GM13977 (cell line): Measurements from ENCODE around the gene MSL2.
"Not testable (repeated sequence)": the region's sequence is repeated elsewhere in the genome, so short reads cannot be mapped to it uniquely, and the experiment has no call there.

ENCODE experiments used
- DNase-seq: peaks from one replicate; pipeline ENCODE4 v3.0.0; 2012; ENCODE audit warnings: low spot score
- in situ Hi-C: fragments of 300-500 bp; cut with MboI; formaldehyde crosslinking; loops from one replicate; pipeline ENCODE4 v1.12.0; 2022; ENCODE audit warnings: low sequenced_read_pairs, low pct_unique_long_range_greater_than_20kb, mixed read lengths, inconsistent platforms; ENCODE audit not compliant: unreplicated experiment
- TF ChIP-seq, protein P1 (sequence below): IDR thresholded peaks from 2 replicates; pipeline ENCODE4 v1.5.1; 2012; ENCODE audit warnings: mild to moderate bottlenecking, control low read depth; ENCODE audit not compliant: insufficient read depth; ENCODE audit errors: extremely low read depth, missing control alignments

The MSL2 gene

DNA sequence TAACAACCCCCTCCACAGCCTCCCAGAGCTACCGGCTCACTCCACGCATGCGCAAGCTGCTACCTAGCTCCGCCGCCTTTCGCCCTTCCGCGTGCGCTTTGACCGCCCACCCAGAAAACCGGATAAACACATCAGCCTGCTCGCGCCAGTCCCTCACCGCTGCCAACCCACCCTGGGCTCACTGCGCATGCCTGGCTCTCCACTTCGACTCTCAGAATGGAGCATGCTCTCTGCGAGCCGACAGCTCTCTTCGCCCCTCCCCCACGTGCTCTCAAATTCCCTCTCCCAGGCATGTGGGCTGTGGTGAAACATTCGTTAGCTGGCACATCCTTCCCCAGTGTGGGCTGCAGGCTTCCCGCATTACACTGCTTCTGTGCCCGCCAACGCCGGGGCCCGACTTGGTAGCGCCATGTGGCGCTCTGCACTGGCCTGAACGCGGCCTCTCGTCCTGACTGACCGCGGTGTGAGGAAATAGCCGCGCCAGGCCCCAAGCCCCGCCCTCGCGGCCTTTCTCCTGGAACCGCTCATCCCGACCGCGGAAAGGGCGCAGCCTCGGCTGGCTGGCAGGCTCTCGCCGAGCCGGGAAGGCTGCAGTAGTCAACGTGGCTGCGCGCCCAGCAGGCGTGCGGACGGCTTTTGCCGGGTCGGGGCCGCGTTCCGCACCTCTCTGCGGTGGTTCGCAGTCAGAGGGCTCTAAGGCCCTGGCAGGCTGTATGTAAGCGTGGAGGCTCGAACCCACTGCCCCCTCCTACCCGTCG lies 445 bp upstream of the MSL2 start:
- TF ChIP-seq, protein P1, sequence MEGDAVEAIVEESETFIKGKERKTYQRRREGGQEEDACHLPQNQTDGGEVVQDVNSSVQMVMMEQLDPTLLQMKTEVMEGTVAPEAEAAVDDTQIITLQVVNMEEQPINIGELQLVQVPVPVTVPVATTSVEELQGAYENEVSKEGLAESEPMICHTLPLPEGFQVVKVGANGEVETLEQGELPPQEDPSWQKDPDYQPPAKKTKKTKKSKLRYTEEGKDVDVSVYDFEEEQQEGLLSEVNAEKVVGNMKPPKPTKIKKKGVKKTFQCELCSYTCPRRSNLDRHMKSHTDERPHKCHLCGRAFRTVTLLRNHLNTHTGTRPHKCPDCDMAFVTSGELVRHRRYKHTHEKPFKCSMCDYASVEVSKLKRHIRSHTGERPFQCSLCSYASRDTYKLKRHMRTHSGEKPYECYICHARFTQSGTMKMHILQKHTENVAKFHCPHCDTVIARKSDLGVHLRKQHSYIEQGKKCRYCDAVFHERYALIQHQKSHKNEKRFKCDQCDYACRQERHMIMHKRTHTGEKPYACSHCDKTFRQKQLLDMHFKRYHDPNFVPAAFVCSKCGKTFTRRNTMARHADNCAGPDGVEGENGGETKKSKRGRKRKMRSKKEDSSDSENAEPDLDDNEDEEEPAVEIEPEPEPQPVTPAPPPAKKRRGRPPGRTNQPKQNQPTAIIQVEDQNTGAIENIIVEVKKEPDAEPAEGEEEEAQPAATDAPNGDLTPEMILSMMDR: no peak
- in situ Hi-C loops: no loop called here
- peak; percentile 98 for DNase-seq

DNA sequence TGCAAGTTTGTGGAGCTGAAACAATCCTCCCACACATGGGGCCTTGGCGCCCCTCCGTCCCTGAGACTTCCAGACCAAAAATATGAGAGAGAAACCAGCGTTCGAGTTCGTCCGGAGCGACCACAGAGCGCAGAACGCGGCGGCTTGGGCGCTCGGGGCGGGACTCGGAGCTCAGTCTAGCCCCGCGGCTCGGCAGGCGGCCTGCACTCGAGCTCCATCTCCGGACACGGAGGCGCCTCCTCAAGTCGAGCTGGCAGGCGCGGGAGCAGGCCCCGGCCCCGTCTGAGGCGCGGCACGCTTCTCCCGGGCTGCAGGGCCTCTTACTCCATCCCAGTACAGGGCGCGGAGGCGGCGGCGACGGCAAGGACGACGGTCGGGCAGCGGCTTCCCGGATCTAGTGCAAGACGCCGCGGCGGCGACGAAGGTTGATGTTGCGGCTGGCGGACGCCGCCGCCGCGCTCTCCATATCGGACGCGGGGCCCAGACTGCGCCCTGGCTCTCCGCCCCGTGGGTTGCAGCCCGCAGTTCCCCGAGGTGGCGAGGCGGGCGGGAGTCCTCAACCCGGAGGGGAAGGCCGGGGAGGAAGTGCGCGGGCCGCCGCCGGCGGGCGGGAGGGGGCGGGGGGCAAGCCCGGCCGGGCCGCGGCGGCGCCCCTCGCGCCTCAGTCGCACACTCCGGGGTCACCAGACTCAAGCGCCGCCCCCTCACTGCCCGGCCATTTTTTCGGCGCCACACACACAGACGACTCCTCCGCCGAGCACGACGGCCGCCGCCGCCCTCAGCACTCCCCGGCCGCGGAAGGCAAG lies 674 bp downstream of the MSL2 start:
- DNase-seq: peak; percentile 86
- TF ChIP-seq, protein P1: no peak
- in situ Hi-C loops: no loop called here

- in situ Hi-C loops: no loop called here
- TF ChIP-seq, protein P1: no peak
- no peak for DNase-seq
These were observed 1.5 kb downstream of the MSL2 start for GRCh38 chr3:136194409-136195257.

DNA sequence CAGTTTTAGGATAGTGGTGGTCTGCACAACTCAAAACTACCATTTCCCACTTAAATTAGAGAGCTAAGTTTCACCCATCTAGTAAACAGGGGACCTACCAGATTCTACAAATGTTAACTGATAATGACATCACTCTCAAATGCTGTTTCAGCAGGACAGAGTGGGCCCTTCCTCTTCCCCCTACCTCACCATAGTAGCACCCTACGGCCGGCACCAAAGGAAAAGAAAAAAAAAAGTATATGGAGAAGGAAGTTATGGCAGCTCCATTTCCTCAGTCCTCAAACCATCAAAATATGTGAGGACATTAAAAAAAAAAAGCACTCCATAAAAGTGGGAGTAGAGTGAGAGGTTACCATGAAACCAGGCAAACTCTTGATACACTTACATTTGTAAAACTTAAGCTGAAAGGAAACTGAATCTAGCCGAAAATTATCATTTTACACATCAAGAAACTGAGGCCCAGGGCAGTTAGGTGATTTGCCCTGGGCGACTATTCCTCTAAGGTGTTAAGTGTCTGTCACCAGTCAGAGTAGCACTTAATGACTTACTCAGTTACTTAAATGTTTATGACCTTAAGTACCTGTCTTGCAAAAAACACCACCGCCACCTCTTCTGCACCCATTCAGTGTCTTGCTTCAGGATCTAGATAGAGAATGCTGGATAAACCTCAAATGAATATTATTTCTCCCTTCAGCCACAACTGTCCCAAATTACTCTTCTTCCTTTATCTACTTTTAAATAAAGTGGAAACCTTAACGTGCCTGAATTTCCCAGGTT lies 2.7 kb downstream of the MSL2 start:
- DNase-seq: no peak
- TF ChIP-seq, protein P1: no peak
- in situ Hi-C loops: no loop called here

GRCh38 chr3:136192831-136193230 lies 3.3 kb downstream of the MSL2 start:
- DNase-seq: no peak
- in situ Hi-C loops: no loop called here
- TF ChIP-seq, protein P1: no peak

GRCh38 chr3:136192195-136192594 lies 3.9 kb downstream of the MSL2 start:
- DNase-seq, in situ Hi-C loops: not testable (repeated sequence)
